HG03064 (cell line): ENCODE measurements around the gene NR4A3.
"Not testable (repeated sequence)": the region's sequence is repeated elsewhere in the genome, so short reads cannot be mapped to it uniquely, and the experiment has no call there.

Experiments
- ATAC-seq: cut with Tn5 transposase; IDR thresholded peaks from one replicate; pipeline ENCODE4 v1.9.1; 2021; ENCODE audit warnings: low read depth; ENCODE audit not compliant: unreplicated experiment

NR4A3 gene

DNA sequence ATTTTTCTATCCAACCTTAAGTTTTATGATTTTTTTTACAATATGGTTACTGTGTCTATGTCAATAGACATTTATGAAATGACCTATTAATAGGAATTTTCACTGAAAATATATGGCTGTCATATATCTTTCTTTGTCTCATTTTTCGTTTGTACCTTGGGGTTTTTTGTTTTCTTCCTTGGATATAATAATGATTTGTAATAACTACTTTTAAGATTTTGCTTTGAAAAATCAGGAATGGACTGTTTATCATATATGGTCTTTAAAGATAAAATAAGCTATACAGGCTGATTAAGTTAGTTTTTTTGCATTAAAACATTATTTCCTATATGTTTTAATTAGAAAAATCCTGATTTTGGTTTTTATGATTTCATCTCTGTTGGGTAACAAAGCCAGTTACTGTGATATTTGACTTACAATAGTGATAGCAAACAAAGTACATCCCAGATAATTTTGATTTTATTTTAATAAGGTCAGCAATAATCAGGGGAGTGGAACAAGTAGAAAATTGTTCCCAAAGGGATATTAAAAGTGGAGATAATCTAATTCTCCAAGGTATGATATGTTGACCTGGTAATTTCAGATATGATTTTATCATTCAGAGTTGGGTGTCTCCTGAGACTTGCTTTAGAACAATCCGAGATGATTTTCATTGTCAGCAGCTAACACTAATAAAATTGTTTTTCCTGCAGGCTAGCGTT, 10.3 kb downstream of the NR4A3 start:
- no peak for ATAC-seq

GRCh38 chr9:99832558-99832864, 10.8 kb downstream of the NR4A3 start:
- ATAC-seq = no peak

GRCh38 chr9:99833735-99834134, 12.1 kb downstream of the NR4A3 start:
- no peak for ATAC-seq

GRCh38 chr9:99834474-99834873, 12.8 kb downstream of the NR4A3 start:
- ATAC-seq = no peak

GRCh38 chr9:99835142-99835541, 13.5 kb downstream of the NR4A3 start:
- ATAC-seq = no peak

GRCh38 chr9:99835581-99835980, 13.9 kb downstream of the NR4A3 start:
- ATAC-seq = no peak

DNA sequence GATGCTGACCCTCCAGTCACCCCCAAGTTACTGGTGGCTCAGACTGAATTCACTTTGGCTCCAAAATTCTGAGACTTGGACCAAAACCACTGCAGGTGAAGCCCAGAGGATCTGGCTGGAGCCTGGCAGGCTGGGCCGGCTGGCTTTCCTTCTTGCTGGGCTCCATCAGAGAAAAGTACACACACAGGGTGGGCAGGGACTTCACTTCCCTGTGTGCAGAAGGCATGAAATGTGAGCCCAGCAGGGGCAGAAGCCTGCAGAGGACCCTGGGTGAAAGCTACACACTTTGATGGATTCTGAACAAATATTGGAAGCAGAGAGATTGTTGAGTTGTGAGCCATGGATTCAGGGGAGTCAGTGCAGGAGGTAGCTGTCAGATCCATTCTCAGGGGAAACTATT, 18.4 kb downstream of the NR4A3 start:
- no peak for ATAC-seq

- no peak for ATAC-seq
These were observed 23.4 kb downstream of the NR4A3 start for GRCh38 chr9:99845063-99845462.

DNA sequence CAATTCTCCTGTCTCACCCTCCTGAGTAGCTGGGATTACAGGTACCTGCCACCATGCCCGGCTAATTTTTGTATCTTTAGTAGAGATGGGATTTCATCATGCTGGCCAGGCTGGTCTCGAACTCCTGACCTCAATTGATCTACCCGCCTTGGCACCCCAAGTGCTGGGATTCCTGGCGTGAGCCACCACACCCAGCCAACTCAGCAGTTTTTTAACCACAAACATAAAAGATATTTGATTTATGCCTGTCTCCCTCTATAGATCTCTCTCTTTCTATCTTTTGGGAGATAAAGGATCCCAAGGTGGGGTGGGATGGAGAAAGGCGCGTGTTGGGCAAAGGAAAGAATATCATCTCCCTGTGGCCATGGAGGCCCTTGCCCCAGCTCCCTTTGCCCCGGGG, 26.8 kb downstream of the NR4A3 start:
- ATAC-seq = no peak

- peak; percentile 23 for ATAC-seq
These were observed 29.2 kb downstream of the NR4A3 start for GRCh38 chr9:99850736-99851499.

DNA sequence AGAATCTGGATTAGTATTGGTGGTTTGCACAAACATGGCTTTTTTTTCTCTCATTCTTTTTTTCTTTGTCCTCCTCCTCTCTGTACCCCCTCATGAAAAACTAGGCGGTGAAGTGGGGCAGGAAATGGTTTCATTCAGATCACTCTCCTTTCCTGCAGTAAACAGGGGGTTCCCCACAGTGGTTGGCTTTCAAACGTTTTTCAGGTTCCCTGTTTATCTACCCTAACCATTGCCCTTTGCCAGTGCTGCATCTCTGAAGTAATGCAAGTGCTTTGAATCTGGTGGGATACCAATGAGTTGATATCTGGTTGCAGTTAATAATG, 29.8 kb downstream of the NR4A3 start:
- peak; percentile 87 for ATAC-seq

DNA sequence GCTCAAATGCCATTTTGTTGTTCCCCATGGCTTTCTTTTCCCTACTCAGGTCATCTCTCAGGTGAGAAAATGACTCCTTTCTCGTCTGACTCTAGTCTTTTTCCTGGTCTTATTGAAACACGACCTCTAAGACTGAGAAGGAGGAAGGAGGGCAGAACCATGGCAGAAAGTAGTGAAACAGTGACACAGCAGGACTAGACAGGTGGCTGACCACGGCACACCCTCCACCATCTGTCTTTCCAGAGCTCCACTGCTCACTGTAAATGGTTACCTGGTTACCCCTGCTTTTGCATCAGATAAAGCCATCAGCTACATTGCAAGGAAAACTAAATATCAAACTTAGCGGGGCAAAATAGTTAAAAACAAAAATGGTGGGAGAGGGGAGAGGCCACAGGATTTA, 30.9 kb downstream of the NR4A3 start:
- peak; percentile 72 for ATAC-seq

GRCh38 chr9:99855467-99856176, 33.9 kb downstream of the NR4A3 start:
- ATAC-seq = no peak

DNA sequence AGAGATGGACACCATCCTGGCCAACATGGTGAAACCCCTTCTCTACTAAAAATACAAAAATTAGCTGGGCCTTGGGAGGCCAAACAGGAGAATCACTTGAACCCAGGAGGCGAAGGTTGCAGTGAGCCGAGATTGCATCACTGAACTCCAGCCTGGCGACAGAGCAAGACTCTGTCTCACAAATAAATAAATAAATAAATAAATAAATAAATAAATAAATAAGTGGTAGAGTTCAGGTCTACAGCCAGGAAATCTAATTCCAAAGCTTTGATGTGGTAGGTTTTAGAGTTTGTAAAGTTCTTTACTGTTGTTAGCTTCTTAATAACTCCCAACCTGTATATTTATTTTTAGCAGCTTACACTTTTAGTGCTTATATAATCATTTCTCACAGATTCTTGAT, 35.9 kb downstream of the NR4A3 start:
- ATAC-seq = not testable (repeated sequence)

DNA sequence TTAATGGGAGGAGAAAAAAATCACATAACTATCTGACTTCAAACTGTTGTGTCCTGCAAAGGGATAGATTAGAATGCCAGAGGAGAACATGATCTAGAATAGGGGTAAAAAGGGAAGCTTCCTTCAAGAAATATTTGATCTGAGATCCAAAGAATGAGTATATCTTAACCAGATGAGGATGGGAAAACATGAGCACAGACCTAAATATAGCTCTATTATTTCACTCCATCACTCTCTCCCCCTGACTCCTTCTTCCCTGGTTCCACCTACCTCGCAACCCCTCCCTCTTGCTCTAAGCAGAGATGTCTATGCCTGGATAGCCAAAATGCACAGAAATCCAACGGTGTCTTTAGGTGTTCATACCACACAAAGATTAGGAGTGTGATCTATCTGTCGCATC, 36.4 kb downstream of the NR4A3 start:
- no peak for ATAC-seq

DNA sequence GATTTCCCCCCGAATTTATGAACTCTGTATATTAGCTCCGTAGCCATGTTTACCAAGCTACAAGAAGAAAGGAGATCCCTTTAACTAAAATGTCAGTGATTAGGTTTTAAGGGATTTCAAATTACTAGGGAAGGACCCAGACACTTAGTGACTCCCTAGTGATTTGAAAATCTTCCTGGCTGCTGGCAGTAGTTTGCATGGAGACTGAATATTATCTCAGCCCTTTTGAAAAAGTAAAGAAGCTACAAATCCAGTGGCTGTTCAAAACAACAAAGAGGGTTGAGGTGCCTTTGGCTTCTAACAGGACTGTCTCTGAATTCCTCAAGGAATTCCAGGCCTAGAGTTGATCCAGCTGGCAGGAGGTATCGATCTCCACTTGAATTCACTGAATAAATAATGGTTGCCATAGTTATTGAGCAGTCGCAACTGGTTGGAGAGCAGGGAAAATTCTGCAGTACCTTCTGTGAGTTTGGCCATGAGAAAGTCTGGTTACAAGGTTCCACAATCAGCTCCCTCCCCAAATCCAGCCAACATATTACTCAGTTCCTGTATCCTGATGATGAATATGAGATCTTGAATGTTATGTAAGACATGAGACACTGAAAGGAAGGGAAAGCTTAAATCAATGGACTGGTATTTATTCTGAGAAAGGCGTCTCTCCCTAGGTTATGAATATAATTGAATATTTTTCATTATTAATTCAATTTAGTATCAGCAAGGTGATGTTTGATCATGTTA, 37.7 kb downstream of the NR4A3 start:
- ATAC-seq = no peak

DNA sequence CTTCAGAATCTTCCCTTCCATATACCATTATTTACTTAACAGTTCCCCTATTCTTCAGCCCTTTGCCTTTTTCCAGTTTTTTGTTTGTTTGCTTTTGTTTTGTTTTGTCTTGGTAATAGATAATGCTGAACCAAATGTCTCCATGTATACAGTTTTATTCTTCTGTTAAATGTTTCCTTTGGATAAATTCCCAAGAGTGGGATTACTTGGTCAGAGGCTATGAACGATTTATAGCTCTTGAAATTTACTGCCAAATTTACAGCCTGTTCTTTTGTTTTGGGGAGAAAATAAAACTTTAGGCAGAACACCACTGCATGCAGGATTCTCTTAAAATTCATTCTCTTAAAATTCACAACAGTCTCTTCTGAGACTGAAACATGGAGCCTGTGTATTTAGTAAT, 38.6 kb downstream of the NR4A3 start:
- no peak for ATAC-seq

DNA sequence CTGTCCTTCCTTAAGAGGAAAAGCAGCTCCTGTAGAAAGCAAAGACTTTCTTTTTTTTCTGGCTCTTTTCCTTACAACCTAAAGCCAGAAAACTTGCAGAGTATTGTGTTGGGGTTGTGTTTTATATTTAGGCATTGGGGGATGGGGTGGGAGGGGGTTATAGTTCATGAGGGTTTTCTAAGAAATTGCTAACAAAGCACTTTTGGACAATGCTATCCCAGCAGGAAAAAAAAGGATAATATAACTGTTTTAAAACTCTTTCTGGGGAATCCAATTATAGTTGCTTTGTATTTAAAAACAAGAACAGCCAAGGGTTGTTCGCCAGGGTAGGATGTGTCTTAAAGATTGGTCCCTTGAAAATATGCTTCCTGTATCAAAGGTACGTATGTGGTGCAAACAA, 42.3 kb downstream of the NR4A3 start:
- no peak for ATAC-seq

GRCh38 chr9:99866398-99866797, 44.7 kb downstream of the NR4A3 start:
- no peak for ATAC-seq

DNA sequence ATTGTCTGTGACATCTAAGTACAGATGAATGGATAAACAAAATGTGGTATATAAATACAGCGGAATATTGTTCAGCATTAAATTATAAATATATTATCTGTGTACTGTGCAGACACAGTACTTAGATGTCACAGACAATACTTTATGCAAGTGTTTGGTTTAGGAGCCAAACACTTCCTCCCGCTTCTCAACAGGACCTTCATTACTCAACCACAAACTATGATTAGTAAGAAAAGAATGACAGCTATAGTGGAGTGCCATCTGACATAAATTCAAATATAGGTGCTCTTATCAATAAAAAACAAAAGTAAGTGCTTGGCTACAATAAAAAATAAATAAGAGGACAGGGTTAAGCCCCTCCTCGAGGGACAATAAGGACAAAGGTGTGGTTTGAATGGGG, 45.9 kb downstream of the NR4A3 start:
- no peak for ATAC-seq

DNA sequence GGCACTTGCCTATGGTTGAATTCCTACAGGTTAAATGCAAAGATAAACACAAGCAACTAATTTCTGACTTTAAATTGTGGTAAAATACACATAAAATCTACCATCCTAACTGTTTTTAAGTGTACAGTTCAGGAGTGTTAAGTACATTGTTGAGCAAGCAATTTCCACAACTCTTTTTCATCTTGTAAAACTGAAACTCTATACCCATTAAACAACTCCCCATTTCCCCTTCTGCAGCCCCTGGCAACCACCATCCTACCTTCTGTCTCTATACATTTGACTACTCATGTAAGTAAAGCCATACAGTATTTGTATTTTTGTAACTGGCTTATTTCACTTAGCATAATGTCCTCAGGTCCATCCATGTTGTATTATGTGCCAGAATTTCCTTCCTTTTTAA, 46.3 kb downstream of the NR4A3 start:
- ATAC-seq = no peak
